ENCODE data around the gene HES1. TPM values are rescaled to one million over a fixed set of nuclear protein-coding genes. Genes with fewer than 3 reads are reported as not detected.
A peak's percentile ranks its signal among the peaks of the same experiment; 100 is the strongest.

HES1 gene
- total RNA-seq, 1 experiment from 2014 or later: 97.8 TPM

GRCh38 chr3:194102436-194102835 lies 33.5 kb upstream of the HES1 start:
- DNase-seq (ENCODE audit: low read depth): no peak

DNA sequence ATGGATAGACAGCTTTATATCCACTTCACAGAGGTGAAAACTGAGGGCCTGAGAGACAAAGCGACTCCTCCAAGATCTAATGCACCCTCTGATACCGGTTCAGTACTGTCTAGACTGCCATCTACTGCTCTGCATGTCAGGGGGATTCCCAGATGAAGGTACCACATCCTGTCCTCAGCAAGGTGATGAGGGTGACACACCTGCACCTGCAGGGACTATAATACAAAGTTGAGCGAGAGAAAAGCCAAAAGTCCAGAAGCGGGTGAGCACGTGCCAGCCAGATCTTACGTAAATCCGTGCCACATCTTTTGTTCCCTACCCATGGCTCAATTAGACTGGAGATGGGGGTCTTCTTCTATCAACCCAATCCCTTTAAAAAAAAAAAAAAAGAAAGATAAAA lies 32.4 kb upstream of the HES1 start:
- no peak for DNase-seq (ENCODE audit: low read depth)

- no peak for DNase-seq (ENCODE audit: low read depth)
Observed at GRCh38 chr3:194103983-194104751, 31.8 kb upstream of the HES1 start.

- no peak for DNase-seq (ENCODE audit: low read depth)
Observed at GRCh38 chr3:194105292-194105691, 30.7 kb upstream of the HES1 start.

- DNase-seq (ENCODE audit: low read depth): no peak
Observed at GRCh38 chr3:194107107-194107506, 28.8 kb upstream of the HES1 start.

- no peak for DNase-seq (ENCODE audit: low read depth)
Observed at GRCh38 chr3:194109192-194109863, 26.6 kb upstream of the HES1 start.

DNA sequence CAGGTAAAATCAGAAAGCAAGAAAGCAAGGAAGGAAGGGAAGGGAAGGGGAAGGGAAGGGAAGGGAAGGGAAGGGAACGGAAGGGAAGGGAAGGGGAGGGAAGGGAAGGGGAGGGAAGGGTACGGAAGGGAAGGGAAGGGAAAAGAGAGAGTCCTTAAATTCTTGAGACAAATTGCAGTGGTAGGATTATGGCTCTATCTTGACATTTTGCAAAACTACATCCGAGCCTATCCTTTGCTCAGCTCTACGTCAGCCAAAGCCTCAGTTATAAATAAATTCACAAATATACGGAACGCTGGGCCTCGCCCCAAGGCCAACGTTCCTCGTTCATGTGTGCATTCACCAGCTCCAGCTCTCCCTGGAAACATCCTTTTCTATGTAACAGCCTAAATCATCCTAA lies 25.5 kb upstream of the HES1 start:
- no peak for DNase-seq (ENCODE audit: low read depth)

DNA sequence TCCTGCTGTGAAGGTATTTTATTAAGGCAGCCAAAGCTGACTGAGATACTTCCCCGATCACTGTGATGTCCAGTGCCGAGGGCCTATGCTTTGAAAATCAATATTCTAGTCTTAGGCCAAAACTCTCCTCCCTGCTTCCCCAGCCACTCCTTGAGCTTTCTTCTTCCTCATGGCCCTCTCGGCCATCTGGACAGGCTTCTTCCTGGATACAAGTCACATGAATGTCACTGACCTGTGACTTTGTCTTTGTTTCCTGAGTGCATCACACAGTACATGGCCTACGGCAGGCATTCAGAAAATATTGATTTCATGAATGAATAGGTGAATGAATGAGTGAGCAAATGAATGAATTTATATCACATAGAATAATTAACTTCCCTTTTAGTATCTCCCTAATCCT lies 24.6 kb upstream of the HES1 start:
- DNase-seq (ENCODE audit: low read depth): no peak

DNA sequence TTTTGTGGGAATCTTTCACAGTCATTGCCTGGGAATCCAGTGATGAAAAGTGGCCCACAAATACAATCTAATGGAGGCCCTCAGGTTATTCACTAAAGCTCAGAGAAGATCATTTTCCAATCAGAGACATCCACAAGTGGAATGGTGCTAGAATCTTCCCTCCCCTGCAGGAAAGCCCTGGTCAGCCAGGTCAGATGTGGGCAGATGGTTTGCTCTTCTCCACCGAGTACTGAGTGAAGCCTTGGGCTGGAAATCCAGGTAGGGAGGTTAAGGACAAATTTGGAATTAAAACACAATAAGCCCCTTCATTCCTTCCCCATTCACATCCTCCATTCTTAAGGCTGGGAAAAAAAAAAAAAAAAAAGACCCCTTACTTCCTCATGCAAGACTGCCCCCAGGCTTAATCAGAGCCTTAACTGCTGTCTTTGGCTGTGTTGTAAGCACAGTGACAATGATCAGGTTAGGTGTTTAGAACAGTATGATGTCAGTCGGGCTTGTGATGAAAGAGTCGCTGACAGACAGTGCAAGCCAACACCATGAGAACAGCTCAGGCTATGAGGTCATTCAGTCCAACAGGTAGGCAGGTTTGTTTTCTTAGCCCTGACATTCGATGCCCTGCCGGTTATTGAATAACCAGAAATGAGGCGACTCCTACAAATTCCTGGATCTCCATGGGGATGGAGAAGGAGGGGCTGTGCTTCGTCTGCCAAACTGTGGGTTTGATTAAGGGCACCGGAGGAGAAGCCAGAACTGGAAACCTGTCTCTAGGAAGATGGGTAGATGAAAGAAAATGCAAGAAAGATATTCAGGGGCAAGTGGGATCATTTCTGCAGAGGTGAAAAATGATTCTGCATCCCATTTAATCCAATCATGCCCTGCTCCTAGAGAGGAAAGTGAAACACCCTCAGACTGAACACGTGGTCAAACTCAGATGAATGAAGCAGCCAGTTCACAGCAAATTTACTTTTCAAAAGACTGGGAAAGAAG lies 23.5 kb upstream of the HES1 start:
- no peak for DNase-seq (ENCODE audit: low read depth)

GRCh38 chr3:194114123-194114522 lies 21.8 kb upstream of the HES1 start:
- no peak for DNase-seq (ENCODE audit: low read depth)

DNA sequence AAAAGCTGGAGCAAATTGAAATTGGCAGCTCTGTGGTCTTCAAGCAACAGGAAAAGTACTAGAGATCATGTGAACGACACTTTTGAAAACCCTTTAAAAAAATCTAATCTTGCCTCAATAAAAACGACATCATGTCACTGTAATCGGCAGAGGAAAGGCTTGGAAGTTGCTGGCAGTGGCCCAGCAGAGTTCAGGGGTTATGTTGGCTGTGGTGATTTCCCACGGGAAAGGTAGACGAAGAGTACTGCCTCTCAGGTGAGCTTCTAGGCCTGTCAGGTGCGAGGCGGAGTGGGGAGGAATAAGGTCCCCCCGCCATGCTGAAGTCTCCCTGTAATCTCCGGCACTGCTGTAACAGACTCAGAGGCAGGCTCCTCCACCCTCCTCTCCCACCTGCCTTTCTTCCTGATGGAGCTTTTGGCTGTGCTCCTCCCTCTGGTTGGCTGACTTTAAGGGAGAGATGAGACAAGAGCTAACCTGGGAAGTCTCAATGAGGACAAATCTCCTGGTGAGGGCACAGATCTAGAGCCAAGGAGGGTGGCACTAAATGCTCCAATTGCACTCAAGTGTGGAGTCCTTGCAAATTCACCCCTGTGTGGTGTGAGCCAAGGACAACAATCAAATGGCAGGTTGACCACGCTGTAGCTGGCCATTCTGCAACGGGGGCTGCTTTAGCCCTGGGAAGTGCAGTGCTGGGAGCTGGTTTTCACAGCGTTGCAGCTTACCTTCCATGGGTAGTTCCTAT lies 18.7 kb upstream of the HES1 start:
- DNase-seq (ENCODE audit: low read depth): no peak

DNA sequence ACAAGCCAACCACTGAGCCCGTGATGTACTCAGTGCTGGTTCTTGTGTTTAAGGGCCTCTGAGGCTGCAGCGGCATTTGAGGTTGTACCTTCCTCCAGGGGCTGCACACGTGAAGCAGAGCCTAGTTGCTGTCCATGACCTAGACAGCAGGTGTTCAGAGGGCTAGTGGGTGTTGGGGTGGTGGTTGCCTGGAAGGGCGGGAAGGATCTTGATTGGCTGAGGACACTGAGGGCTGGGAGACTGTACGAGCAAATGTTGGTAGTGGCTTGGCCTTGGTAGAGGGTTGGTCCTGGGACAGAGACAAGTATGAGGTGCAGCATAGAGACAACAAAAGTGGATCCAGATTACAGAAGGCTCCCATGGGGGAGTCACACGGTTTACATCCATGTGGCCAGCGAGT lies 17.0 kb upstream of the HES1 start:
- peak; percentile 18 for DNase-seq (ENCODE audit: low read depth)

GRCh38 chr3:194119831-194120590 lies 15.9 kb upstream of the HES1 start:
- DNase-seq (ENCODE audit: low read depth): no peak

DNA sequence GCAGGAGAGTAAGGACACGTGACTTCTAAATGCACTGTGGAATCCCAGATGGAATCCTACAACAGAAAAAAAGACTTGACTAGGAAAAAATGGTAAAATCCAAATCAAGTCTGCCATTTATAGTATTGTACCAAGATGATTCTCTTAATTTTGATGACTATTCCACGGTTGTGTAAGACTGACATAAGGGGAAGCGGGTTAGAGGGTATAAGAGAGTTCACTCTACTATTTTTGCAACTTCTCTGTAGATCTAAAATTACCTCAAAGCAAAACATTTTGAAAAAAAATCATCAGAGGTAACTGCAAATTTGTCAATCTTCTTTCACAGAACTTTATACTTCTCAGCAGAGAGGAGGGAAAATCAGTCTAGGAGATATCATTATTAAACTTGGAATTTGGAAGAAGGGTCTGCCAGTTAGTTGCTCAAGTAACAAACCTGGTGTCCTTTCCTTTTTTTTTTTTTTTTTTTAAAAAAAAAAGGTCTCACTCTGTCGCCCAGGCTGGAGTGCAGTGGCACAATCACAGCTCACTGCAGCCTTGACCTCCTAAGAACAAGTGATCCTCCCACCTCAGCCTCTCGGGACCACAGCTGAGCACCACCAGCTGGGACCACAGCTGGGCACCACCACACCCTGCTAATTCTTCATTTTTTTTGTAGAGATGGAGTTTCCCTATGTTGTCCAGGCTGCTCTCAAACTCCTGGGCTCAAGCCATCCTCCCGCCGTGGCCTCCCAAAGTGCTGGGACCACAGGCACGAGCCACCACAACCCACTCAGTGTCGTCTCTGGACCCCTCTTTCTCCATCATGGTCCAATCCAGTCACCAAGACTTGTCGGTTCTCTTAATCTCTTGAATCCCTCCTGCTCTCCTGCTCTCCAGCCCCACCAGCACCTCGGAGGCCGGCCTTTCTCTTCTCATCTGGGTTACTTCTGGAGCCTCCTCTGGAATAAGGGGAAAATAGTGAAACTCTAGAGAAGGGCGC lies 14.9 kb upstream of the HES1 start:
- DNase-seq (ENCODE audit: low read depth): no peak

DNA sequence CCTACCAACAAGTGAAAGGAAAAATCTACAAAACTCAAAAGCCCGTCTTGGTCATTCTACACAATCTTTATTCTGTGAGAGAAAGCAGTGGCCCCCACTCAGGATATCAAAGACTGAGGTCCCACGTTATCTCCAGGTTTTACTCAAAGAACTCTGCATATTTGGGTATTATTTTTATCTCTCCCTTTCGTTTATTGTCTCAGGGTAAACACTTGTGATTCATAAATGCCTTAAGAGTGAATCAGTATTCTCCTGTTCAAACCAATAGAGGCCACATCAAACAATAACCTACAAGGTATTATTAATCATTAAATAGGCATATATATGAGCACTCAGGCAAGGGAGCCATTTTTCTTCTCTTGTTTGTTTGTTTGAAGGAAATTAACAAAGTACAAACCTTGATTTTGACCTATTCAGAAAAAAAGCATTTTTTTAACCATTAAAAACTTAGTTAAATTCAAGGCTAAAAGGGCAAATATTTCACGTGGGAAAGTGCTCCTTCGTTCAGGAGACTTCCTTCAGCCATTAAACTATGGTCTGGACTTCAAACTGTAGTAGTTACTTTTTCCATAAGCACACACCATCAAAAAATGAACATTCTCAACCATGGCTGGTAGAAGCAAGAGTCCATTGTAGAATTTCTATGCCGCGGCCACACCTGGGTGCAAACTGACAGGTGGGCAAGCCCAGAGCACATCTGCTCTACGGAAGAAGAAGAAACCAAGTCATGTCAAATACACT lies 13.9 kb upstream of the HES1 start:
- DNase-seq (ENCODE audit: low read depth): no peak

DNA sequence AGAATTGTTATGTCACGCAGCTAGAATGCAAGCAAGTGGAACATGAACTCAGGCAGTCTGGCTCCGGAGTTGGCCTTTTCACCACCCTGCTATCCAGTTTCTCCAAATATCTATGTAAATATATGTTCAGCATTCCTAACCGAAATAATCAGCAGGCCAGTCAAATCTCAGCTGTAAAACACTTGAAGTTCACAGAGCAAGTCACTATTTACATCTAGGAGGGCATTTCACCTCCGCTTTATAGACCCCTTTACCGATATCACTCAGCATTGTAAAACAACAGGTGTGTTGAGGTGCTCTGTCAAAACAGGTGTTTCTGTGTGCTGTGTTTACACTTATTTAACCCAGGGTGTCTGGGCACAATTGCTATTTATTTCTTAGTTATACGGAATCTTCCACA lies 12.2 kb upstream of the HES1 start:
- no peak for DNase-seq (ENCODE audit: low read depth)

DNA sequence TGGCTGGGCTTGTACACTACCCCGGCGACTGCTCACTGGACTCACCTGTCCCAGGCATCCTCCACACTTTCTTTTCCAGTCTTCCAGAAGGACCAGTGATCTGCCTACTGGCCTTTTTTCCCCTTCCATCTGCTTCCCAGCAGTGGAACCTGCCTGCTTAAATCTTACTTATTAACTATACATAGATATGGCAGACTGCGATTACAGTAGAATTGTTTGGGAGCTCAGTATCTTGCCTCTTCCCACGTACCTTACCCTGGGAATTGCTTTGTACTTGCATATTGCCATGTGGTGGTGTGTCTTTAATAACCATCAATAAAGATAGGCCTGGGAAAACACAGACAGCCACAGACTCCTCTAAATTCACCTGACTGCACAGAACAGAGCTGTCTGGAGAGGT lies 11.8 kb upstream of the HES1 start:
- no peak for DNase-seq (ENCODE audit: low read depth)

DNA sequence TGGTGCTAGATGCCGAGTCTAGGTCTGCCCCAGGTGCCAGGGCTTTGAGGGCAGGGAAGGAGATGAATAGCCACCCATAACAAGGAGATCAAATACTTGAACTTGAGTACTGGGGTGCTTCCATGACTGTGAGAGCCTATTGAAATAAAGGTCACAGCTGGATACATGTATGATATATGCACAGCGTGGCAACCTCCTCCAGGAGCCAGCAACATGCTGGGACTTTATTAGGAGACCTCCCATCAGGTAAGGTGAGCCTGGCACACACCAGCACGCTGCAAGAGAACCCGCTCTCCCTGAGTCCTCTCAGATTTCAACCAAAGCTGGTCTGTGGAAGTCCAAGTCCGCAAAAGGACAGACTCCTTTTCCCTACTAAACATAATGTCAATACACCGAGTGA lies 10.5 kb upstream of the HES1 start:
- no peak for DNase-seq (ENCODE audit: low read depth)

DNA sequence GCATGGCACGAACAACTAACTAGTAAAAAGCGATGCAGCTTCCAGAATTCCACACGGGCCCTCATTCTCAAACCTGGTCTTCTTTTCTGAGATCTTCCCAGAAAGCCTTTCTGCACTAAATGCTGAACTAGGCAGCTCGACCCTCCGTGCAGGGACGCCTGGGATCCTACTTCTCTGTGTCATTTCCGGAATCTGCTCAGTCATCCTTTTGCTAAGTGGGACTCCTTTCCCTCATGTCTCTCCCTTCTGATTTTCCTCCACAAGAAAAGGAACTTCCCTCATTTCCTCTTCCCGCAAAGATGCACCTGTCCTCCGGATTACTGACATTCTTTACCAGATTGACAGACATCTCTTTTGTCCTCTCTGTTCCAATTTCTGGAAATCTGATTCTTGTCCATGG lies 9.2 kb upstream of the HES1 start:
- DNase-seq (ENCODE audit: low read depth): no peak
